ENCODE data around the gene ARHGEF3. TPM values are rescaled to one million over a fixed set of nuclear protein-coding genes. Genes with fewer than 3 reads are reported as not detected.

Gene ARHGEF3
- total RNA-seq, 1 donor from 2014 or later, result 59.2 TPM

DNA sequence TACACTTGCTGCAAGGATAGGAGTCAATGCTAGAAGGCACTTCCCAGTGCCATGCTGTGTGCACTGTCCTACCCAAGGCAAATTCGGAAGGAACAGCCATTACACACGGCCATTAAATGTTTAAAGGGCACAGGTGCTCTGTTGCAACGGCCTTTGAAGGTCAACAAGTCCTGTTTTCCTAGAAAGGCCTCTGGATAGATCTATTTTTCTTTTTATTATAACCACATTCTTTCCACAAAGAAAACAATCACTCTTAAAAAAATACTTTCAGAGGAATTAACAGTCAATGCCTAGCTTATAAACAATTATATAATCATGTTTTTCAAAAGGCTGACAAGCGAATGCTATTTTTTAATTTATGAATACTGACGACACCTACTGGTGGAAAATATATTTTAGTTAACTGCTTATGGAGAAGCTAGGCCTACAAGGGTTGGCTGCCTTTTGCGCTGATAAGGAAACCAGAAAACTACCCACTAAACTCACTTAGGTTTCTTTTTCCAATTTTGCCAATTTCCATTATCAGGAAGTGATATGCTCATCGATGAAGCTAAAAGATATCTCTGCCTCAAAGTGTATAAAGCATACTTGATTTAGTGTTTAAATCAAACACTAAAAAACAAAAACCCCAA, 2.4 kb downstream of the ARHGEF3 start:
- Mint-ChIP-seq H3K9me3 (no peaks in the 10 kb centered on the region), H3K4me1 (ENCODE audit: low read depth) (peaks cover 72% of the 10 kb centered on the region), H3K36me3 (ENCODE audit: low read depth) (peaks cover 30% of the 10 kb centered on the region), H3K27ac (peak overlapping the region; percentile 63), H3K27me3 (ENCODE audit: insufficient read depth) (no peaks in the 10 kb centered on the region), H3K4me3 (peak overlapping the region; percentile 95)
- intact Hi-C loops (cut with micrococcal nuclease), result loop anchor here (1.0 to 2.0 kb wide), 4 partner anchors 15 to 189 kb away; no protein-coding TSS in a partner anchor
- no peak for DNase-seq (ENCODE audit: low spot score)

DNA sequence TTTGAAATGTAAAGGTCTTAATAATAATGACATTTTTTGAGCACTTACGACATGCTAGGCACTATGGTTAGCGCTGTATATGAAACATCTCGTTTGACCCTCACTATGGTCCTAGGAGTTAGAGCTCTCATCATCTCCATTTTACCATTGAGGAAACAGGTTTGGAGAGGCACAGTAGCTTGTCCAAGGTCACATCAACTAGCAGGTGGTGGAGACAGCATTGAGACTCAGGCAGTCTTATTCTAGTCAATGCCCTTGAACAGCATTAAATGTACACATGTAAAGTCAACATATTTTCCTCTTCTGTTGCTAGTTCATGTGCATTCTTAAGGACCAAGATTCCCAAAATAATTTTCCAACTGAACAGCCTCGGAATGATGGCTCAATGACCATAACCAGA, 4.8 kb downstream of the ARHGEF3 start:
- peaks cover 74% of the 10 kb centered on the region for H3K4me1 Mint-ChIP-seq (ENCODE audit: low read depth)
- DNase-seq (ENCODE audit: low spot score), result no peak
- intact Hi-C loops (cut with micrococcal nuclease), result no loop called here
- peak overlapping the region; percentile 60 for H3K4me3 Mint-ChIP-seq
- H3K27me3 Mint-ChIP-seq (ENCODE audit: insufficient read depth), result no peaks in the 10 kb centered on the region
- no peaks in the 10 kb centered on the region for H3K9me3 Mint-ChIP-seq
- peaks cover 39% of the 10 kb centered on the region for H3K36me3 Mint-ChIP-seq (ENCODE audit: low read depth)
- H3K27ac Mint-ChIP-seq, result no peak overlapping the region

DNA sequence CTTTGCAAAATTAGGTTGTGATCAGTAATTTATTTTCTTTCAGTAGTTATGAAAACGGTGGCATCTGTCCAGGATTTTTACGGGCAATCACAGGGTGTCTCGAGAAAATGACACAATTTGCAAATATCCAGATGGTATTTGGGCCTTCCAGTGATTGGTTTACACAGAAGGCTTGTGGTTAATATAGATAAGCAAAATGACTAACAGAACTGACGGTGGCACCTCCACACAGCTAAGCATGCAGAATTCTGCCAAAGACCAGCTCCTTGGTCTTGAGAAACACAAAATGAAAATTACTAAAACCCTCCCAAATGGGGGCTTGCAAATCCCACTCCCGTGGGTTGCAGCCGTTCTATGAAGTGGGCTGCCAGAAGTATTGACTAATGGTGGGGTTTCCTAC, 5.5 kb downstream of the ARHGEF3 start:
- H3K4me1 Mint-ChIP-seq (ENCODE audit: low read depth), result peaks cover 82% of the 10 kb centered on the region
- H3K36me3 Mint-ChIP-seq (ENCODE audit: low read depth), result peaks cover 39% of the 10 kb centered on the region
- peak overlapping the region; percentile 58 for H3K4me3 Mint-ChIP-seq
- no peaks in the 10 kb centered on the region for H3K27me3 Mint-ChIP-seq (ENCODE audit: insufficient read depth)
- no peaks in the 10 kb centered on the region for H3K9me3 Mint-ChIP-seq
- intact Hi-C loops (cut with micrococcal nuclease), result no loop called here
- DNase-seq (ENCODE audit: low spot score), result no peak
- peak overlapping the region; percentile 44 for H3K27ac Mint-ChIP-seq

GRCh38 chr3:56795829-56796185, 5.9 kb downstream of the ARHGEF3 start:
- no peaks in the 10 kb centered on the region for H3K27me3 Mint-ChIP-seq (ENCODE audit: insufficient read depth)
- intact Hi-C loops (cut with micrococcal nuclease), result no loop called here
- H3K4me3 Mint-ChIP-seq, result peak overlapping the region; percentile 58
- H3K9me3 Mint-ChIP-seq, result no peaks in the 10 kb centered on the region
- peaks cover 86% of the 10 kb centered on the region for H3K4me1 Mint-ChIP-seq (ENCODE audit: low read depth)
- peaks cover 41% of the 10 kb centered on the region for H3K36me3 Mint-ChIP-seq (ENCODE audit: low read depth)
- DNase-seq (ENCODE audit: low spot score), result no peak
- peak overlapping the region; percentile 44 for H3K27ac Mint-ChIP-seq

DNA sequence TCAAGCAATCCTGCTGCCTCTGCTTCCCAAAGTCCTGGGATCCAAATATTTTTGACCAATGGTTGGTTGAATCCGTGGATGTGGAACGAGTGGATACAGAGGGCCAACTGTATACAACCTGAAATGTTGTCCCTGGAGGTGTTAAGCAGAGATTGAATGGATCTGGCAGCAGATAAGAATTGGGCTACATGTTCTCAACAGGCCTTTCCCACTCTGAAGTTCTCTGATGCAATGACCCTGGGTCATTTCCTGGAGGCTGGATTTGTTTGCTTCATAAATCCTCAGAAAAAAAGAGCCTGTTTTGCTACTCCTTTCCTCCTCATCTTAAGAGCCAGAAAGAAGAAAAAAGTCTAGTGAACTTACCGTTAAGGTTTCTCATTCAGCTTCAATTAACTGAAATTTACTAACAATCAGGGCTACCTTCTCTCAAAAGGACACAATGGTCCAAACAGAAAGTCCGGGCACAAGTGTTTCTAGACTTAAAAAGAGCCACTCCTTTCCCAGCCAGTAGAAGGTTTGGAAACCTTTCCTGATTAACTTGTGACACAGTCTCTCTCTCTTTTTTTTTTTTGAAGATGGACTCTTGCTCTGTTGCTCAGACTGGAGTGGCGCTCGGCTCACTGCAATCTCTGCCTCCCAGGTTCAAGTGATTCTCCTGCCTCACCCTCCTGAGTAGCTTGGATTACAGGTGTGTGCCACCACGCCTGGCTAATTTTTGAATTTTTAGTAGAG, 6.5 kb downstream of the ARHGEF3 start:
- no peaks in the 10 kb centered on the region for H3K9me3 Mint-ChIP-seq
- peak overlapping the region; percentile 58 for H3K4me3 Mint-ChIP-seq
- peaks cover 86% of the 10 kb centered on the region for H3K4me1 Mint-ChIP-seq (ENCODE audit: low read depth)
- H3K27me3 Mint-ChIP-seq (ENCODE audit: insufficient read depth), result no peaks in the 10 kb centered on the region
- H3K36me3 Mint-ChIP-seq (ENCODE audit: low read depth), result peaks cover 42% of the 10 kb centered on the region
- DNase-seq (ENCODE audit: low spot score), result no peak
- intact Hi-C loops (cut with micrococcal nuclease), result no loop called here
- peak overlapping the region; percentile 44 for H3K27ac Mint-ChIP-seq

GRCh38 chr3:56792193-56792592, 9.6 kb downstream of the ARHGEF3 start:
- Mint-ChIP-seq H3K27ac (no peak overlapping the region), H3K36me3 (ENCODE audit: low read depth) (peaks cover 31% of the 10 kb centered on the region), H3K4me3 (peak overlapping the region; percentile 54), H3K27me3 (ENCODE audit: insufficient read depth) (no peaks in the 10 kb centered on the region), H3K9me3 (no peaks in the 10 kb centered on the region), H3K4me1 (ENCODE audit: low read depth) (peaks cover 86% of the 10 kb centered on the region)
- no peak for DNase-seq (ENCODE audit: low spot score)
- intact Hi-C loops (cut with micrococcal nuclease), result loop anchor here (1.0 kb wide), 1 partner anchor 8 kb away; no protein-coding TSS in a partner anchor

- peak; percentile 35 for DNase-seq (ENCODE audit: low spot score)
- Mint-ChIP-seq H3K4me1 (ENCODE audit: low read depth) (peaks cover 86% of the 10 kb centered on the region), H3K27me3 (ENCODE audit: insufficient read depth) (no peaks in the 10 kb centered on the region), H3K4me3 (peak overlapping the region; percentile 70), H3K36me3 (ENCODE audit: low read depth) (peaks cover 28% of the 10 kb centered on the region), H3K27ac (peak overlapping the region; percentile 89), H3K9me3 (no peaks in the 10 kb centered on the region)
- intact Hi-C loops (cut with micrococcal nuclease), result loop anchor here (1.0 kb wide), 1 partner anchor 10 kb away; no protein-coding TSS in a partner anchor
Measured at GRCh38 chr3:56790016-56790821, 11.5 kb downstream of the ARHGEF3 start.

- Mint-ChIP-seq H3K4me3 (peak overlapping the region; percentile 69), H3K27ac (peak overlapping the region; percentile 89), H3K27me3 (ENCODE audit: insufficient read depth) (no peaks in the 10 kb centered on the region), H3K9me3 (no peaks in the 10 kb centered on the region), H3K4me1 (ENCODE audit: low read depth) (peaks cover 91% of the 10 kb centered on the region), H3K36me3 (ENCODE audit: low read depth) (peaks cover 32% of the 10 kb centered on the region)
- DNase-seq (ENCODE audit: low spot score), result no peak
- intact Hi-C loops (cut with micrococcal nuclease), result loop anchor here (1.0 to 10.0 kb wide), 5 partner anchors 64 to 806 kb away; partner anchors contain the start of genes ARF4 and CCDC66
Measured at GRCh38 chr3:56789076-56789475, 12.7 kb downstream of the ARHGEF3 start.

DNA sequence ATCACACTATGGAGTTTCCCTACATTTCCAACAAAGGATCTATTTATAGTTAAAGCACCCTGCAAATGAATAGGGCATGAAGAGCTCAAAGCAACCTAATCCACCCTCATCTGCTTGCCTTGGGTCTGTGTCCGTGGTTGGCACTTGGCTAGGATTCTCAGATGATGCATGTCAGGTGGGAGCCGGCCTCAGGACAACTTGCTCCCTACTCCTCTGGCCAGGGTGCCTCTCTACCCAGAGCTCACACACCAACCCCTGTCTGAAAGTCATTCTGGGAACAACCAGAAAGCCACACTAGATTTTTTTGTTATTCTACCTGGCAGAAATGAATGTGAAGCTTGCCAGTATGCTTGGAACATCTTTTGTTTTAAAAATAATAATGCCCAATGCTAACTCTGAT, 13.2 kb downstream of the ARHGEF3 start:
- H3K27ac Mint-ChIP-seq, result peak overlapping the region; percentile 89
- peak overlapping the region; percentile 69 for H3K4me3 Mint-ChIP-seq
- H3K4me1 Mint-ChIP-seq (ENCODE audit: low read depth), result peaks cover 92% of the 10 kb centered on the region
- no peaks in the 10 kb centered on the region for H3K9me3 Mint-ChIP-seq
- no peak for DNase-seq (ENCODE audit: low spot score)
- H3K27me3 Mint-ChIP-seq (ENCODE audit: insufficient read depth), result no peaks in the 10 kb centered on the region
- intact Hi-C loops (cut with micrococcal nuclease), result loop anchor here (1.0 to 10.0 kb wide), 5 partner anchors 30 to 806 kb away; partner anchors contain the start of genes ARF4 and CCDC66
- peaks cover 28% of the 10 kb centered on the region for H3K36me3 Mint-ChIP-seq (ENCODE audit: low read depth)

GRCh38 chr3:56787784-56788256, 13.9 kb downstream of the ARHGEF3 start:
- intact Hi-C loops (cut with micrococcal nuclease), result loop anchor here (1.0 to 10.0 kb wide), 5 partner anchors 30 to 807 kb away; partner anchors contain the start of genes ARF4 and CCDC66
- H3K4me1 Mint-ChIP-seq (ENCODE audit: low read depth), result peaks cover 99% of the 10 kb centered on the region
- H3K27me3 Mint-ChIP-seq (ENCODE audit: insufficient read depth), result no peaks in the 10 kb centered on the region
- no peak for DNase-seq (ENCODE audit: low spot score)
- H3K27ac Mint-ChIP-seq, result peak overlapping the region; percentile 89
- peak overlapping the region; percentile 69 for H3K4me3 Mint-ChIP-seq
- H3K9me3 Mint-ChIP-seq, result no peaks in the 10 kb centered on the region
- peaks cover 33% of the 10 kb centered on the region for H3K36me3 Mint-ChIP-seq (ENCODE audit: low read depth)

- H3K36me3 Mint-ChIP-seq (ENCODE audit: low read depth), result peaks cover 32% of the 10 kb centered on the region
- no peaks in the 10 kb centered on the region for H3K27me3 Mint-ChIP-seq (ENCODE audit: insufficient read depth)
- H3K9me3 Mint-ChIP-seq, result no peaks in the 10 kb centered on the region
- intact Hi-C loops (cut with micrococcal nuclease), result loop anchor here (10.0 kb wide), 2 partner anchors 233 to 807 kb away; partner anchors contain the start of genes ARF4 and CCDC66
- peaks cover 100% of the 10 kb centered on the region for H3K4me1 Mint-ChIP-seq (ENCODE audit: low read depth)
- peak overlapping the region; percentile 31 for H3K4me3 Mint-ChIP-seq
- peak overlapping the region; percentile 89 for H3K27ac Mint-ChIP-seq
- no peak for DNase-seq (ENCODE audit: low spot score)
Measured at GRCh38 chr3:56787258-56787775, 14.4 kb downstream of the ARHGEF3 start.

DNA sequence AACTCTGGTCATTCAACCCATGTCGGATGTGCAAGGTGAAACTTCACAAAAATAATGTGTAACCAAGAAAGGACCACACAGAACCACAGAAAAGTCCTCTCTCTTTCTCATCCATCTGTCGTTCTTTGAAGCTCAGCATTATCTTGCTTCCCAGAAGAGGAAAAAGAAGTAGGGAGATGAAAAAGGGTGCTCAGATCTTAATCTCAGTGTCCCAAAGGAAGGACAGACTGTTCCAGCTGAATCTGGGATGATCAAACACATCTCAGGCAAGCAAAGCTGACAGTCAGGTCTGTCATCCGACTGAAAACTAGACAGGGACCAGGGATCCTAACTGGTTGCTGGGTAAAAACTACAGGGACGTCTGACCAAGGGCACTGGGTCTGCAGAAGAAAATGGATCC, 16.2 kb downstream of the ARHGEF3 start:
- DNase-seq (ENCODE audit: low spot score), result no peak
- Mint-ChIP-seq H3K27ac (peak overlapping the region; percentile 95), H3K27me3 (ENCODE audit: insufficient read depth) (no peaks in the 10 kb centered on the region), H3K9me3 (no peaks in the 10 kb centered on the region), H3K36me3 (ENCODE audit: low read depth) (peaks cover 35% of the 10 kb centered on the region), H3K4me1 (ENCODE audit: low read depth) (peaks cover 97% of the 10 kb centered on the region), H3K4me3 (peak overlapping the region; percentile 81)
- intact Hi-C loops (cut with micrococcal nuclease), result loop anchor here (10.0 kb wide), 2 partner anchors 231 to 809 kb away; partner anchors contain the start of genes ARF4 and CCDC66
